ENCODE measurements around the gene CLNS1A. TPM values are rescaled to one million over a fixed set of nuclear protein-coding genes. Genes with fewer than 3 reads are reported as not detected.

CLNS1A gene
- total RNA-seq, 1 donor from 2014 or later, result 64.5 TPM

- no peak for TF ChIP-seq CTCF (IDR thresholded peaks at IDR 0.05)
- peaks cover 55% of the 10 kb centered on the region for H3K36me3 ChIP-seq
- intact Hi-C loops (cut with DNase I), result no loop called here
Measured at GRCh38 chr11:77611921-77612320, 25.7 kb downstream of the CLNS1A start.

GRCh38 chr11:77609234-77609633, 28.4 kb downstream of the CLNS1A start:
- H3K27ac ChIP-seq, result no peak overlapping the region
- H3K4me1 ChIP-seq, result no peaks in the 10 kb centered on the region
- TF ChIP-seq CTCF (IDR thresholded peaks at IDR 0.05), result no peak
- H3K27me3 ChIP-seq, result no peaks in the 10 kb centered on the region
- H3K4me3 ChIP-seq, result no peak overlapping the region
- ATAC-seq, result no peak
- DNase-seq, result no peak
- peaks cover 31% of the 10 kb centered on the region for H3K36me3 ChIP-seq
- no peaks in the 10 kb centered on the region for H3K9me3 ChIP-seq
- intact Hi-C loops (cut with DNase I), result no loop called here

More at GRCh38 chr11:77611921-77612320, 25.7 kb downstream of the CLNS1A start:
- Histone ChIP-seq H3K27ac (no peak overlapping the region), H3K4me1 (no peaks in the 10 kb centered on the region), H3K9me3 (no peaks in the 10 kb centered on the region), H3K4me3 (no peak overlapping the region), H3K27me3 (no peaks in the 10 kb centered on the region)
- DNase-seq (no peak), ATAC-seq (no peak)

GRCh38 chr11:77604281-77604680, 33.3 kb downstream of the CLNS1A start:
- H3K27me3 ChIP-seq, result no peaks in the 10 kb centered on the region
- no peak for DNase-seq
- ATAC-seq, result no peak
- H3K36me3 ChIP-seq, result peaks cover 7% of the 10 kb centered on the region
- no peaks in the 10 kb centered on the region for H3K9me3 ChIP-seq
- no peak for TF ChIP-seq CTCF (IDR thresholded peaks at IDR 0.05)
- no peaks in the 10 kb centered on the region for H3K4me1 ChIP-seq
- H3K27ac ChIP-seq, result no peak overlapping the region
- intact Hi-C loops (cut with DNase I), result no loop called here
- no peak overlapping the region for H3K4me3 ChIP-seq

GRCh38 chr11:77602381-77603088, 35.1 kb downstream of the CLNS1A start:
- ATAC-seq (no peak), DNase-seq (no peak)
- no peak overlapping the region for H3K27ac ChIP-seq

GRCh38 chr11:77598195-77598594, 39.4 kb downstream of the CLNS1A start:
- TF ChIP-seq CTCF (IDR thresholded peaks at IDR 0.05), result no peak
- no peak for DNase-seq
- H3K4me1 ChIP-seq, result no peaks in the 10 kb centered on the region
- ATAC-seq, result no peak
- H3K27me3 ChIP-seq, result no peaks in the 10 kb centered on the region
- H3K27ac ChIP-seq, result no peak overlapping the region
- intact Hi-C loops (cut with DNase I), result no loop called here
- no peak overlapping the region for H3K4me3 ChIP-seq
- no peaks in the 10 kb centered on the region for H3K9me3 ChIP-seq
- H3K36me3 ChIP-seq, result no peaks in the 10 kb centered on the region

More at GRCh38 chr11:77602381-77603088, 35.1 kb downstream of the CLNS1A start:
- intact Hi-C loops (cut with DNase I), result no loop called here
- H3K4me1 ChIP-seq, result no peaks in the 10 kb centered on the region
- no peak overlapping the region for H3K4me3 ChIP-seq
- H3K36me3 ChIP-seq, result peaks cover 7% of the 10 kb centered on the region
- TF ChIP-seq CTCF (IDR thresholded peaks at IDR 0.05), result no peak
- no peaks in the 10 kb centered on the region for H3K27me3 ChIP-seq
- no peaks in the 10 kb centered on the region for H3K9me3 ChIP-seq

All from upper lobe of right lung (tissue), 1 donor.